Prostate gland (tissue), 2 donors: ENCODE data around the gene AKT3.

Experiments
- CTCF ChIP-seq, 4 experiments: fragments of 200-600 bp in 2 of 4; fragments of 450-650 bp in 2 of 4; sonication (generic) in 2 of 4; IDR thresholded peaks; 1 replicate in 3 of 4; 2 replicates in 1 of 4; pipeline ENCODE4 v1.5.1; 2016 to 2019; ENCODE audit warnings: antibody characterized with exemption in 4 of 4, mild to moderate bottlenecking in 2 of 4, moderate library complexity in 2 of 4
- POLR2A ChIP-seq: fragments of 450-650 bp; IDR thresholded peaks from one replicate; pipeline ENCODE4 v1.6.1; 2016; ENCODE audit warnings: antibody characterized with exemption, mild to moderate bottlenecking
- POLR2AphosphoS5 ChIP-seq: sonication (generic); formaldehyde crosslinking; IDR thresholded peaks from one replicate; pipeline ENCODE4 v1.6.1; 2017; ENCODE audit warnings: antibody characterized with exemption

- TF ChIP-seq CTCF (IDR thresholded peaks at IDR 0.05): no peak
- TF ChIP-seq POLR2A: no peak
- no peak for TF ChIP-seq POLR2AphosphoS5
Observed at GRCh38 chr1:243562473-243562872, 287.6 kb downstream of the AKT3 start.
